Prostate gland (tissue), 2 donors: ENCODE results near the gene LIG1.

Experiments used
- CTCF ChIP-seq, 4 experiments: fragments of 200-600 bp in 2 of 4; fragments of 450-650 bp in 2 of 4; sonication (generic) in 2 of 4; IDR thresholded peaks; 1 replicate in 3 of 4; 2 replicates in 1 of 4; pipeline ENCODE4 v1.5.1; 2016 to 2019; ENCODE audit warnings: antibody characterized with exemption in 4 of 4, mild to moderate bottlenecking in 2 of 4, moderate library complexity in 2 of 4
- POLR2A ChIP-seq: fragments of 450-650 bp; IDR thresholded peaks from one replicate; pipeline ENCODE4 v1.6.1; 2016; ENCODE audit warnings: antibody characterized with exemption, mild to moderate bottlenecking
- POLR2AphosphoS5 ChIP-seq: sonication (generic); formaldehyde crosslinking; IDR thresholded peaks from one replicate; pipeline ENCODE4 v1.6.1; 2017; ENCODE audit warnings: antibody characterized with exemption

GRCh38 chr19:48176226-48176625 is 6.1 kb upstream of the LIG1 start:
- TF ChIP-seq CTCF (IDR thresholded peaks at IDR 0.05) (no peak), POLR2A (no peak), POLR2AphosphoS5 (no peak)
